ENCODE results near the gene TRIP12.
"Not testable (repeated sequence)": the region's sequence is repeated elsewhere in the genome, so short reads cannot be mapped to it uniquely, and the experiment has no call there.

TRIP12 gene

DNA sequence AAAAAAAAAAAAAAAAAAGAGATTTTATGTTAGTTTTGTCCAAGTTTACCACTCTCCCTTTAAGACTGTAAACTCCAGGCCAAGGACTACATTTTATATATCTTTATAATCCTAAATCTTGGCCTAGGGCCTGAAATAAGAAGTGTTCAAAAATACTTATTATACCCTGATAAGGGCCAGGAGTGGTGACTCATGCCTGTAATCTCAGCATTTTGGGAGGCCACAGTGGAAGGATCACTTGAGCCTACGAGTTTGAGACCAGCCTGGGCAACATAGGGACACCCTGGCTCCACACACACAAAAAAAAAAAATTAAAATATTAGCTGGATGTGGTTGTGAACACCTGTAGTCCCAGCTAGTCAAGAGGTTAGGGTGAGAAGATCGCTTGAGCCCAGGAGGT is 12.7 kb downstream of the TRIP12 start:
- Histone ChIP-seq H3K27ac (no peak overlapping the region), H3K9me3 (replicated peaks in 1 of 11) (no peaks in the 10 kb centered on the region), H3K4me2 (peak overlapping the region in 3 of 11 experiments; percentile 18 to 47 (median 44); a peak in 4 of 22 replicates), H3K36me3 (peaks cover 47 to 78% (median 59%) of the 10 kb centered on the region in 11 experiments), H4K20me1 (peaks cover 86 to 100% (median 100%) of the 10 kb centered on the region in 11 experiments), H3K4me3 (no peak overlapping the region), H3K9ac (peak overlapping the region in 2 of 11 experiments; percentile 32 to 39; a peak in 2 of 22 replicates), H3K4me1 (peaks cover 22 to 55% (median 38%) of the 10 kb centered on the region in 10 experiments), H3K27me3 (no peaks in the 10 kb centered on the region)
- TF ChIP-seq Cebpa-rat (IDR thresholded peaks at IDR 0.05), result no peak

- no peaks in the 10 kb centered on the region for H3K27me3 ChIP-seq
- peaks cover 2 to 30% (median 3%) of the 10 kb centered on the region in 10 experiments; a peak in 17 of 20 replicates for H3K4me1 ChIP-seq
- no peak overlapping the region for H3K4me2 ChIP-seq
- H3K9ac ChIP-seq, result no peak overlapping the region
- no peak overlapping the region for H3K27ac ChIP-seq
- peaks cover 80 to 97% (median 92%) of the 10 kb centered on the region in 11 experiments for H3K36me3 ChIP-seq
- no peak overlapping the region for H3K4me3 ChIP-seq
- no peak for TF ChIP-seq Cebpa-rat (IDR thresholded peaks at IDR 0.05)
- H3K9me3 ChIP-seq (replicated peaks in 1 of 11), result no peaks in the 10 kb centered on the region
- peaks cover 98 to 100% (median 100%) of the 10 kb centered on the region in 11 experiments for H4K20me1 ChIP-seq
Measured at GRCh38 chr2:229905601-229906000, 16.2 kb downstream of the TRIP12 start.

GRCh38 chr2:229903037-229903436 is 18.8 kb downstream of the TRIP12 start:
- TF ChIP-seq Cebpa-rat (IDR thresholded peaks at IDR 0.05), result no peak
- peaks cover 80 to 100% (median 95%) of the 10 kb centered on the region in 11 experiments for H3K36me3 ChIP-seq
- H3K9ac ChIP-seq, result no peak overlapping the region
- no peak overlapping the region for H3K4me2 ChIP-seq
- peaks cover 98 to 100% (median 100%) of the 10 kb centered on the region in 11 experiments for H4K20me1 ChIP-seq
- H3K27me3 ChIP-seq, result no peaks in the 10 kb centered on the region
- no peak overlapping the region for H3K27ac ChIP-seq
- H3K4me3 ChIP-seq, result no peak overlapping the region
- H3K4me1 ChIP-seq, result peaks cover 0 to 20% (median 0%) of the 10 kb centered on the region in 10 experiments; a peak in 4 of 20 replicates
- no peaks in the 10 kb centered on the region for H3K9me3 ChIP-seq (replicated peaks in 1 of 11)

GRCh38 chr2:229901819-229902218 is 20.0 kb downstream of the TRIP12 start:
- H3K36me3 ChIP-seq, result peaks cover 73 to 100% (median 94%) of the 10 kb centered on the region in 11 experiments
- no peak overlapping the region for H3K4me3 ChIP-seq
- H3K9ac ChIP-seq, result no peak overlapping the region
- TF ChIP-seq Cebpa-rat (IDR thresholded peaks at IDR 0.05), result no peak
- H3K4me1 ChIP-seq, result peaks cover 0 to 20% (median 0%) of the 10 kb centered on the region in 10 experiments; a peak in 6 of 20 replicates
- no peaks in the 10 kb centered on the region for H3K27me3 ChIP-seq
- no peaks in the 10 kb centered on the region for H3K9me3 ChIP-seq (replicated peaks in 1 of 11)
- H3K4me2 ChIP-seq, result no peak overlapping the region
- H3K27ac ChIP-seq, result no peak overlapping the region
- peaks cover 99 to 100% (median 100%) of the 10 kb centered on the region in 11 experiments for H4K20me1 ChIP-seq

GRCh38 chr2:229900514-229900913 is 21.3 kb downstream of the TRIP12 start:
- peaks cover 97 to 100% (median 100%) of the 10 kb centered on the region in 11 experiments for H4K20me1 ChIP-seq
- peaks cover 62 to 88% (median 82%) of the 10 kb centered on the region in 11 experiments for H3K36me3 ChIP-seq
- not testable (repeated sequence) for H3K4me2 ChIP-seq

DNA sequence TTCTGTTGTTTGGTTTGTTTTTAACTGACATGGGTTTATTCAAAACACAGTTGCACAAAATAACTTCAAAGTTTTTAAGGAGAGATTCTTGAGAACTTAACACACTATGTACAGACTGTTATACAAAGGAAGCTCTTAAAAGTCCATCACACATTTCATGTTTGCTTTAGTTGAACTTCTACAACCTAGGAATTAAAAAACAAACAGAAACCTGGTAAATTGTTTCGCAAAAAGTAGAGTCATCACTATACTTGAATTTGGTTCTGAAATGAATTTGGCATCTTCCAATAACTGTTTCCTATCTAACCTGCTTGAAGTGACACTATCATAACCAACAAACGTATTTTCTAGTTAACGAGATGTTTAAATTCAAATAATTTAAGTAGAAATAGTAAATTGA is 21.8 kb downstream of the TRIP12 start:
- no peak for TF ChIP-seq Cebpa-rat (IDR thresholded peaks at IDR 0.05)
- Histone ChIP-seq H3K27me3 (no peaks in the 10 kb centered on the region), H3K9ac (no peak overlapping the region), H3K36me3 (peaks cover 57 to 83% (median 77%) of the 10 kb centered on the region in 11 experiments), H3K4me3 (no peak overlapping the region), H3K4me2 (no peak overlapping the region), H4K20me1 (peaks cover 97 to 100% (median 100%) of the 10 kb centered on the region in 11 experiments), H3K27ac (no peak overlapping the region), H3K4me1 (peaks cover 0 to 20% (median 0%) of the 10 kb centered on the region in 10 experiments; a peak in 6 of 20 replicates), H3K9me3 (replicated peaks in 1 of 11) (no peaks in the 10 kb centered on the region)

More at GRCh38 chr2:229900514-229900913, 21.3 kb downstream of the TRIP12 start:
- not testable (repeated sequence) for H3K9me3 ChIP-seq (replicated peaks in 1 of 11); H3K9ac ChIP-seq; H3K27ac ChIP-seq; H3K27me3 ChIP-seq; H3K4me3 ChIP-seq
- H3K4me1 ChIP-seq, result peaks cover 0 to 20% (median 0%) of the 10 kb centered on the region in 10 experiments; a peak in 6 of 20 replicates

- H3K27me3 ChIP-seq, result no peaks in the 10 kb centered on the region
- no peak for TF ChIP-seq Cebpa-rat (IDR thresholded peaks at IDR 0.05)
- H3K4me1 ChIP-seq, result peaks cover 0 to 20% (median 0%) of the 10 kb centered on the region in 10 experiments; a peak in 6 of 20 replicates
- H3K9ac ChIP-seq, result no peak overlapping the region
- H3K4me2 ChIP-seq, result 0 out of 22 replicates have a peak overlapping the region, but pooled peaks of 1 of the 11 experiments have one; percentile 8
- H3K9me3 ChIP-seq (replicated peaks in 1 of 11), result no peaks in the 10 kb centered on the region
- no peak overlapping the region for H3K4me3 ChIP-seq
- H4K20me1 ChIP-seq, result peaks cover 97 to 100% (median 100%) of the 10 kb centered on the region in 11 experiments
- peaks cover 56 to 82% (median 75%) of the 10 kb centered on the region in 11 experiments for H3K36me3 ChIP-seq
- no peak overlapping the region for H3K27ac ChIP-seq
Measured at GRCh38 chr2:229899604-229900003, 22.2 kb downstream of the TRIP12 start.

DNA sequence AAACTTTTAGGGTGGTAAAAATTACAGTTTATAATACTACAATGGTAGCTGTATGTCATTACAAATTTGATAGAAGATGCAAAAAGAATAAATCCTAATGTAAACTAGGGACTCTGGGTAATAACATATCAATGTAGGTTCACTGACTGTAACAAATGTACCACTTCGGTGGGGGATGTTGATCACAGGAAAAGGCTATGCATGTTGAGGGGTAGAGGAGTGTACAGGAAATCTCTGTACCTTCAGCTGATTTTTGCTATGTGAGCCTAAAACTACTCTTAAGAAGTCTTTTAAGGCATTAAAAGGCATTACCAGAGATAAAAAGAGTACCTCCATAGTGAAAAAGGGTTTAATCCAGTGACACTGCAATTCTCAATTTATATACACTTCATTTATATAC is 25.0 kb downstream of the TRIP12 start:
- Histone ChIP-seq H3K9me3 (replicated peaks in 1 of 11) (no peaks in the 10 kb centered on the region), H3K4me2 (no peak overlapping the region), H3K36me3 (peaks cover 35 to 81% (median 69%) of the 10 kb centered on the region in 11 experiments), H3K4me1 (peaks cover 0 to 34% (median 0%) of the 10 kb centered on the region in 10 experiments; a peak in 7 of 20 replicates), H3K4me3 (no peak overlapping the region), H4K20me1 (peaks cover 97 to 100% (median 100%) of the 10 kb centered on the region in 11 experiments), H3K9ac (no peak overlapping the region), H3K27ac (no peak overlapping the region), H3K27me3 (no peaks in the 10 kb centered on the region)
- no peak for TF ChIP-seq Cebpa-rat (IDR thresholded peaks at IDR 0.05)

GRCh38 chr2:229889023-229889422 is 32.8 kb downstream of the TRIP12 start:
- no peak overlapping the region for H3K4me2 ChIP-seq
- no peaks in the 10 kb centered on the region for H3K9me3 ChIP-seq (replicated peaks in 1 of 11)
- H3K9ac ChIP-seq, result no peak overlapping the region
- peaks cover 0 to 27% (median 8%) of the 10 kb centered on the region in 10 experiments; a peak in 10 of 20 replicates for H3K4me1 ChIP-seq
- H3K27ac ChIP-seq, result no peak overlapping the region
- no peaks in the 10 kb centered on the region for H3K27me3 ChIP-seq
- H4K20me1 ChIP-seq, result peaks cover 96 to 100% (median 100%) of the 10 kb centered on the region in 11 experiments
- no peak overlapping the region for H3K4me3 ChIP-seq
- H3K36me3 ChIP-seq, result peaks cover 36 to 92% (median 66%) of the 10 kb centered on the region in 11 experiments
- no peak for TF ChIP-seq Cebpa-rat (IDR thresholded peaks at IDR 0.05)
